Measurements from ENCODE around the gene DYRK1B.

The DYRK1B gene

DNA sequence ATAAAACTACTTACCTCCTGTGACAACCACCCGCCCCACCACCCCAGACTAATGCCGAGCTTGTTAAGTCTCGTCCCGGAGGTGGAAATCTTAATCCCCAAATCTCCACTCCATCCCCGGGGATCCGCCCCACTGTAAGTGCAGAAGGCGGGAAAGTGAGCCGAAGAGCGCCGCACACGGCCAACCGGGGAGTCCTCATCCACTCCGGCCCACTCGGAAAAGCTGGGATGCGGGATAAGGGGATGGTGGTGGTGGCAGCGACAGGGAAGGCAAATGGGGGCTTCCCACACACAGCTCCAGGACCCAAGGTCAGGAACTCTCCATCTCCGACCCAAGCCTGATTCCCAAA, 11.6 kb upstream of the DYRK1B start:
- peak; percentile 26 for DNase-seq
- CTCF ChIA-PET = interaction anchor here (1.5 to 7.1 kb wide), 6 partner anchors 12 to 171 kb away, joined by 6 to 80 read pairs (median 35); partner anchors contain the start of genes DYRK1B and PSMC4
- Mint-ChIP-seq H3K4me3 (peak overlapping the region; percentile 92), H3K27me3 (no peaks in the 10 kb centered on the region), H3K36me3 (peaks cover 15% of the 10 kb centered on the region), H3K27ac (peak overlapping the region; percentile 96), H3K4me1 (peaks cover 51% of the 10 kb centered on the region), H3K9me3 (no peaks in the 10 kb centered on the region)

DNA sequence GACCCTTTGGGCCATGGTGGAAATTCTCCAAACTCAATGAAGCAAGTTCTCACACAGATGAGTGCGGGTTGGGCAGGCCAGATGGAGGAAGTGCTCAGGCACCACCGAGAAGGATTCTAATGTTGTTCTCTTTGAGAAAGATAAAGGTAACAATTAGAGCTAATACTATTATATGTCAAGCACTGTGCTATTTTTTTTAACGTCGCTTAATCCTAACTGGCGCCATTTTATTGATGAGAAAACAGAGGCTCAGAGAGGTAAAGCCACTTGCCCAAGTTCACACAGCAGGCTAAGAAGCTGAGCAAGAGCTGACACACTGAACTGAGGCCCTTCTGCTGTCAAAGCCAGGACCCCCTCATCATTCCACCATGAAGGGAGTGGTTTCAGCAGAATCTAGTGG, 11.2 kb upstream of the DYRK1B start:
- DNase-seq = no peak
- CTCF ChIA-PET = interaction anchor here (0.6 to 7.1 kb wide), 9 partner anchors 12 to 283 kb away, joined by 3 to 80 read pairs (median 20); partner anchors contain the start of genes DYRK1B and PSMC4
- Mint-ChIP-seq H3K9me3 (no peaks in the 10 kb centered on the region), H3K27me3 (no peaks in the 10 kb centered on the region), H3K4me3 (peak overlapping the region; percentile 92), H3K4me1 (peaks cover 51% of the 10 kb centered on the region), H3K27ac (peak overlapping the region; percentile 96), H3K36me3 (peaks cover 15% of the 10 kb centered on the region)

DNA sequence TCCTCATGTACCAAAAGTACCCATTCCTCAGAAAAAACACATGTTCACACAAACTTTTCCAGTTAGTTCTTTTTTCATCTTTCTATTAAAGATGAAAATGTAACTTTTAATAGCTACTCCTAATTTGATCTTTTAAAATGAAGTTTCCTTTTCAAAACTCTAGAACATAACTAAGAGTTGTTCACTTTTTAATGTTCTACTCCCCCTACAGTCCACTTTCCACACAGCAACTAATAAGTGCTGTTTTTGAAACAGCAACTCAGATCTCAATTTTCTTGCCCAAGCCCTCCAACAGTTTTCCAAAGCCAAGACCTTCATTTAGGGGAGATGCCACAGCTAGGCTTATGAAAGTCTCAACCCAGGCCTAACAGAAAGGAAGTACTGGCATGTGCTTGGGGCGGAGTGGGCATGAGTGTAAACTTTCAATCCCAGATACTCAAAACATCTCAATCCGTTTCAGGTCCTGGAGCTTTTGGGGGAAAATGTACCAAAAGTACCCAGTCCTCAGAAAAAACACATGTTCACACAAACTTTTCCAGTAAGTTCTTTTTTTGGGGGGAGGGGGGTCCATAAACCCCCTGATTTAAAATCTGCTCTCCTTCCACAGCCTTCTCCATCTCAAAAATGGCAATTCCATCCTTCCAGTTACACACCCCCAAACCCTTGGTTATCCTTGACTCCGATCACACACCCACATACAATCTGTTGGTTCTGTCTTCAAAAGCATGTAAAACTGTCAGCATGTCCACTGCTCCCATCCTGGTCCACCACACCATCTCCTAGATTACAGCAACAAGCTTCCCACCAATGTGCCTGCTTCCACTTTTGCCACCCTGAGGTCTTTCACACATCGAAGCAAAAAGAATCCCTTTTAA, 10.2 kb upstream of the DYRK1B start:
- CTCF ChIA-PET = interaction anchor here (0.6 to 7.1 kb wide), 18 partner anchors 11 to 461 kb away, joined by 3 to 80 read pairs (median 5); partner anchors contain the start of gene DYRK1B
- peak overlapping the region; percentile 96 for H3K27ac Mint-ChIP-seq
- H3K9me3 Mint-ChIP-seq = no peaks in the 10 kb centered on the region
- peaks cover 51% of the 10 kb centered on the region for H3K4me1 Mint-ChIP-seq
- H3K4me3 Mint-ChIP-seq = peak overlapping the region; percentile 92
- H3K27me3 Mint-ChIP-seq = no peaks in the 10 kb centered on the region
- peak; percentile 36 for DNase-seq
- peaks cover 21% of the 10 kb centered on the region for H3K36me3 Mint-ChIP-seq

DNA sequence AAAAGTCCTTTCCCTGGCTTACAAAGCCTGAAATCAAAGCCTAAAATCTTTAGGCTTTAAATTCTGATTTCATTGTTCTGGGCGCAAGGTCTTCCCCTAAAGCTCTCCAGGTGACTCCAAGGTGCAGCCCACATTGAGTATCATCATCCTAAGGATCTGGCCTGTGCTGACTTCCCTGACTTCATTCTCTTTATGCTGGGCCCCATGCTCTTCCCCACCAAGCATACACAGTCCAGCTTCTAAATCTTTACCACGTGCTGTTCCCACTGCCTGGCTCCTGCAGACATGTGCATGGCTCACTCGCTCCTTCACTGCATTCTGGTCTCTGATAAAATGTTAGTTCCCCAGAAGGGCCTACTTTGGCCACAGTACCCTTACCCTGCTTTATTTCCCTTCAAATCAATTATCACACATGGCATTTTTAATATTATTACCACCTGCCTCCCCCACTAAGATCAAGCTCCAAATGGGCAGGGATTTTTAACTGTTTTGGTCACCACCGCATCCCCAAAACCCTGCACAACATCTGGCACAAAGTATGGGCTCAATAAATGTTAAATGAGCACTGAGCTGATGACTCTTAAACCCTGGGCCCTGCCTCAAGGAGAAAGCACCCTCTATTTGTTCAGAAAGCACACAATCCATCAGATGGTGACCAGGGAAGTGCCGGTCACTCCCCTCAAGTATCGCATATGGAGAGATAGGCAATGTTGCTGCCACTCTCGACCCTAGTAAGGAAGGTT, 8.9 kb upstream of the DYRK1B start:
- Mint-ChIP-seq H3K36me3 (peaks cover 26% of the 10 kb centered on the region), H3K27me3 (no peaks in the 10 kb centered on the region), H3K4me3 (no peak overlapping the region), H3K9me3 (no peaks in the 10 kb centered on the region), H3K27ac (peak overlapping the region; percentile 82), H3K4me1 (peaks cover 51% of the 10 kb centered on the region)
- CTCF ChIA-PET = interaction anchor here (0.7 to 7.1 kb wide), 17 partner anchors 9 to 462 kb away, joined by 3 to 80 read pairs (median 5); partner anchors contain the start of gene DYRK1B
- no peak for DNase-seq

DNA sequence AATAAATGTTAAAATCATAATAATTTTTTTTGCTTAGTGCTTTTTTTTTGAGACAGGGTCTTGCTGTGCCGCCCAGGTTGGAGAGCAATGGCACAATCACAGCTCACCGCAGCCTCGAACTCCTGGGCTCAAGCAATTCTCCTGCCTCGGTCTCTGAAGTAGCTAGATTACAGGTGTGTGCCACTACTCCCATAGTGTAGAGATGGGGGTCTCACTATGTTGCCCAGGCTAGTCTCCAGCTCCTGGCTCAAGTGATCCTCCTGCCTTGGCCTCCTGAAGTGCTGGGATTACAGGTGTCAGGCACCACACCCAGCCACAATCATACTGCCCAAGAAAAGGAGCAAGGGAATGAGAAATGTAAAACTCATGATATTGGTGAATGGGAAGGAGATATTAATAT, 7.1 kb upstream of the DYRK1B start:
- H3K4me1 Mint-ChIP-seq = peaks cover 39% of the 10 kb centered on the region
- H3K36me3 Mint-ChIP-seq = peaks cover 37% of the 10 kb centered on the region
- DNase-seq = no peak
- no peaks in the 10 kb centered on the region for H3K9me3 Mint-ChIP-seq
- H3K4me3 Mint-ChIP-seq = no peak overlapping the region
- CTCF ChIA-PET = interaction anchor here (0.8 to 7.1 kb wide), 5 partner anchors 12 to 167 kb away, joined by 4 to 80 read pairs (median 38); no protein-coding TSS in a partner anchor
- peak overlapping the region; percentile 73 for H3K27ac Mint-ChIP-seq
- no peaks in the 10 kb centered on the region for H3K27me3 Mint-ChIP-seq

DNA sequence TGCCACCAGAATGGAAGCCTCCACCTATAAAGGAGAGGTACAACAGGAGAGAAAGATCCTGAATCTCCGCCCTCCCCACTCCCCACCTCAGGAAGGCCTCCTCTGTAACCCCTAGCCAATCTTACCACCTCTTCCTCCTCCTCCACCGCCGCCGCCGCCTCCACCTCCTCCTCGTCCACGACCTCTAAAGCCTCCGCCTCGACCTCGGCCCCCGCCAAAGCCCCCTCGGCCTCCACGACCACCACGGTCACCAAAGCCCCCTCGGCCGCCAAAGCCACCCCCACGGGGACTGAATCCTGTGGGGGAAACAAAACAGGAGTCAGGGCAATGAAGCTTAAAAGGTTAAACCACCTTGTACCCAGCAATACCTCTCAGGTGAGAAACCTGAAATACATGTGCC, 6.5 kb upstream of the DYRK1B start:
- H3K36me3 Mint-ChIP-seq = peaks cover 39% of the 10 kb centered on the region

DNA sequence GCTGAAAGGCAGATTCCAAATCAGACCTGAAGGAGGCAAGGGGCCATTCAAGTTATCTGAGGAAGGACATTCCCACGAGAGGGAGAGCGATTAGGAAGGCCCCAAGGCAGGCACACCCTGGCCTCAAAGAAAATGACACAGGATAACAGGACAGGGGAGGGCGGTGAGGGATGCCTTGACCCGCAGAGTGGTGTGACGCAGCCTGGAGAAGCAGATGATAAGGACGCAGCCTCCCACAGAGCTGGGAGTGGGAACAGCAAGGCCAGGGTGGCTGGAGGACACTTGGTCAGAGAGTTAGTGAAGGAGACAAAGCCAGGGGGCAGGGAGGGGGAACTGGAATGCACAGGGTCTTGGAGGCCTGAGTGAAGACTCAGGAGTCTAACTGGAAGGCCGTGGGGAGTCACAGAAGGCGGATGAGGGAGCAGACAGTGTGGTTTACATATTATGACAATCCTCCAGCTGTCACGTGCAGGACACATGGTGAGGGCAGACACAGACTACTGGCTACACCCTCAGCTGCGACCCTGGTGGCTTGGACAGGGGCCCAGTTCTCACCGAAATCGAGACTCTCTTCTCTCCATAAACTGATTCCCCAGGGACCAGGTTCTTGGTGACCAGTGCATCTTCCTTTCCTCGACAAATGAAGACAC, 5.8 kb upstream of the DYRK1B start:
- Mint-ChIP-seq H3K4me3 (no peak overlapping the region), H3K4me1 (peaks cover 35% of the 10 kb centered on the region), H3K9me3 (no peaks in the 10 kb centered on the region), H3K27me3 (no peaks in the 10 kb centered on the region), H3K27ac (no peak overlapping the region), H3K36me3 (peaks cover 40% of the 10 kb centered on the region)
- DNase-seq = no peak
- CTCF ChIA-PET = no interaction called here

More for the DNA sequence above, 6.5 kb upstream of the DYRK1B start:
- Mint-ChIP-seq H3K9me3 (no peaks in the 10 kb centered on the region), H3K27me3 (no peaks in the 10 kb centered on the region), H3K27ac (peak overlapping the region; percentile 63), H3K4me3 (no peak overlapping the region), H3K4me1 (peaks cover 39% of the 10 kb centered on the region)
- no peak for DNase-seq
- CTCF ChIA-PET = interaction anchor here (0.8 to 7.1 kb wide), 4 partner anchors 30 to 166 kb away, joined by 4 to 80 read pairs (median 54); no protein-coding TSS in a partner anchor

DNA sequence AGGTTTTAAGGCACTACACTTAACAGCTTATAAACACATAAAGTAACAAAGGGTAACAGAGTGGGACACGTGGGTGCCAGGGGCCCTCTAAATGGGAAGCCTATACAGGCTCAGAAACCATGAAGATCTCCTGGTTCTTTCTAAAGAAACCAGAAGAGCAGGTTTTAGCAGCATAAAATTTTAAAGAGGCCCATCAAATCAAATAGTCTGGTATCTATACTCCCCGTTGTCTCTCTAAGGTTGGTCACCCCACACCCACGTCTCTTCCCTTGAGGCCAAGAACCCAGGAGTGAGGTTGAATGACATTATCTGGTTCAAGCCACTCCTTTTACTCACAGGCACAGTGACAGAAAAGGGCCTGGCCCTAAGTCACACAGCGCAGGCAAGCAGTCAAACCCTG, 4.6 kb upstream of the DYRK1B start:
- CTCF ChIA-PET = no interaction called here
- H3K27me3 Mint-ChIP-seq = no peaks in the 10 kb centered on the region
- no peaks in the 10 kb centered on the region for H3K9me3 Mint-ChIP-seq
- H3K36me3 Mint-ChIP-seq = peaks cover 44% of the 10 kb centered on the region
- DNase-seq = no peak
- peaks cover 32% of the 10 kb centered on the region for H3K4me1 Mint-ChIP-seq
- H3K4me3 Mint-ChIP-seq = no peak overlapping the region
- H3K27ac Mint-ChIP-seq = peak overlapping the region; percentile 68

DNA sequence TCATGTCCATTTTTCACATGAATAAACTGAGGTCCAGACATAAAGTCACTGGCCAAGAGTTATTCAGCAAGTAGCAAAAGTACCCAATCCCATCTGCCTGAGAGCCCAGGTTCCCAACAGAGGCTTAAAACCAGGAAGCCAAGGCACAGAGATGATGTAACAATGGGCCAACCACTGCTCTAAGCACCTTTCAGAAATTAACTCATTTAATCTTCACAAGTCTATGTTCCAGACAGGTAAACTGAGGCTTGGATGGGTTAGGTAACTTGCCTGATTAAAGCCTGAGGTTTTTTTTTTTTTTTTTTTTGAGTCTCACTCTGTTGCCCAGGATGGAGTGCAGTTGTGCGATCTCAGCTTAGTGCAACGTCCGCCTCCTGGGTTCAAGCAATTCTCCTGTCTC, 4.0 kb upstream of the DYRK1B start:
- Mint-ChIP-seq H3K27ac (no peak overlapping the region), H3K27me3 (no peaks in the 10 kb centered on the region), H3K36me3 (peaks cover 44% of the 10 kb centered on the region), H3K9me3 (no peaks in the 10 kb centered on the region), H3K4me3 (no peak overlapping the region), H3K4me1 (peaks cover 28% of the 10 kb centered on the region)
- DNase-seq = no peak
- CTCF ChIA-PET = no interaction called here

DNA sequence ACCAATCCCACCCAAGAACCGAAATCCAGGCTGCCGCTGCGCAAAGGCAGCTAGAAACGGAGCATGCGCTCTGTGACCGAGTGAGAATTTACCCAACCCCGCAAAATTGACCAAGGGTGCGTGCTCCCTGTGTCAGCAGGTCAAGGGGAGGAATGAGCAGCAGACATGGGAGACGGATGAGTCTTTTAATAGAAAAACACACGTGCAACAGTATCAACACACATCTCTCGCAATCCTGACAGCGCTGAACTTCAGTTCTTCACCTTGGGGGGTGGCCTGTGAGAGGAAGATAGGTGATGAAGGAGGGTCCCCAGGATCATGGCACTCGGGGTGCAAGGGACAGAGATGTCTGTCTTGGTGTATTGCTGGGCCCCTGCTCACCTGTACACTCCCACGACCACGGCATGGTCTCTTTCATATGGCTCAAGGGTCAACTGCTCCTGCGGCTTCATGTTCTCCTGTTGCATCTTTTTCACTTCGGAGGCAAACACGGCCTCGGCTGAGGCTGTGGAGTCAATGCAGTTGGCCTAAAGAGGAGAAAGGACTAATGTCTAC, 402 bp upstream of the DYRK1B start:
- Mint-ChIP-seq H3K27me3 (no peaks in the 10 kb centered on the region), H3K4me3 (peak overlapping the region; percentile 58), H3K4me1 (peaks cover 29% of the 10 kb centered on the region), H3K27ac (peak overlapping the region; percentile 80), H3K9me3 (no peaks in the 10 kb centered on the region), H3K36me3 (peaks cover 52% of the 10 kb centered on the region)
- CTCF ChIA-PET = interaction anchor here (0.7 to 2.1 kb wide), 2 partner anchors 9 to 26 kb away, joined by 3 to 32 read pairs; no protein-coding TSS in a partner anchor
- DNase-seq = no peak

DNA sequence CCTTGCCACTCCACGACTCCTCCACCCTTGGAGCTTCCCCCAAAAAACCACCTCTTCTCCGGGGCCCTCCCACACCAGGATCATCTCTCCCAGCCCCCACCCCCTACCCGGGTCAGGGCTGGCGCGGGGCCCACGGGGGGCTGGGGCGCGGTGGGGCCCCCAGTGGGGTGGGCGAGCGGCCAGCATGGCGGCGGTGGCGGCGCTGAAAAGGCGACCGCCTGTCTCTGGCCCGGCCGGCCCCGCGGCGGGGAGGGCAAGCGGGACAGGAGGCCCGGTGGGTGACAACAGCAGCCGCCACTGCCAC, 850 bp downstream of the DYRK1B start:
- CTCF ChIA-PET = interaction anchor here (2.1 kb wide), 1 partner anchor 11 kb away, joined by 32 read pairs; no protein-coding TSS in a partner anchor
- DNase-seq = no peak
- peak overlapping the region; percentile 74 for H3K4me3 Mint-ChIP-seq
- no peaks in the 10 kb centered on the region for H3K9me3 Mint-ChIP-seq
- no peaks in the 10 kb centered on the region for H3K27me3 Mint-ChIP-seq
- peaks cover 39% of the 10 kb centered on the region for H3K4me1 Mint-ChIP-seq
- peaks cover 58% of the 10 kb centered on the region for H3K36me3 Mint-ChIP-seq
- H3K27ac Mint-ChIP-seq = peak overlapping the region; percentile 28

DNA sequence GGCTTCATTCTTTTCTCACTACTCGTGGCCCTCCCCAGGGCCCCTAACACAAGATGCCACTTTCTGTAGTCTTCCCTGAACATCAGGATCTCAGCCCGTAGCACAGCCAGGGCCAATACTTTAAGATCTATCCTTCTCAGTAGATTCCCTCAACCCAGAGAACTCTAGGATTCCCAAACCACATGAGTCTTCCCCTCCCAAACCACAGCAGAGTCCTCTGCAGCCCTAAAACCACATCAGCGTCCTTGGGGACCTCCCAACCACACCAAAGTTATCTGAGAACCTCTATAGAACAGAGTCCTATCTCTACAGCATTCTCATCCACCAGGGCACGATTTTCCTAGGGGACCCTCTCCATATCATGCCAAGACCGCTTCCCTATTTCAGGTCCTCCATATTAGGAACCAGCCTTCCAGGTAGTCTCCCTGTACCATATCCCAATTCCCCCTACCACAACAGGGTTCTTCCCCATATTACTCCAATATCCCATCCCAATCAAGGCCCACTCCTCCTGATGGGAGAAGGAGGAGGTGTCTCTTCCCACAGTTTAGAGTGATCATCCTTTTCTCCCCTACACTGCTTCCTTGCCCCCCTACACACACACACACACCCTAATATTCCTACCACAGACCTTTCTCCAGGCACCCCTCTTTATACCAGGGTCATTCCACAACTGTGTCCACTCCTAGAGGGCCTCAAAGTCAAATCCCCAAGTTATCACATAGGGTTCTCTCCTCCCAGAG, 1.4 kb downstream of the DYRK1B start:
- Mint-ChIP-seq H3K27ac (peak overlapping the region; percentile 28), H3K27me3 (no peaks in the 10 kb centered on the region), H3K4me3 (peak overlapping the region; percentile 74), H3K4me1 (peaks cover 39% of the 10 kb centered on the region), H3K36me3 (peaks cover 58% of the 10 kb centered on the region), H3K9me3 (no peaks in the 10 kb centered on the region)
- CTCF ChIA-PET = interaction anchor here (2.1 kb wide), 1 partner anchor 11 kb away, joined by 32 read pairs; no protein-coding TSS in a partner anchor
- no peak for DNase-seq

DNA sequence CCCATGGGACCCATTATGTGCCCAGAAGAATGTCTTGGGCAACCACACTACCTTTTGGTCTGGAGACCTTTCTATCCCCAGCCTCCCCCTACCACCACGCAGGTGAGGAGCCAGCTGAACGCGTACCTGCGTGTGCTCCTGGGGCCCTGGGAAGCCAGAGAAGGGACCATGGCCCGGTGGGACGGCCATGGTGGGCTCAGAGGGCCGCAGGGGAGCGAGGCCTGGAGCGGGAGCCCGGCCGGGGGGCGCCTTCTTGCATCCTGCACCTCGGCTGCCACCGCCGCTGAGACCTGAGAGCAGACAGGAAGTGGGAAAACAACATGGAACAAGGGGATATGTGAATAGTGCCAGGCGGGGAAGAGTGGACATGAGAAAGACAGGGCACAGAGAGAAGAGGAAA, 2.3 kb downstream of the DYRK1B start:
- Mint-ChIP-seq H3K36me3 (peaks cover 53% of the 10 kb centered on the region), H3K4me1 (peaks cover 39% of the 10 kb centered on the region), H3K27ac (no peak overlapping the region), H3K9me3 (no peaks in the 10 kb centered on the region), H3K27me3 (no peaks in the 10 kb centered on the region), H3K4me3 (peak overlapping the region; percentile 74)
- CTCF ChIA-PET = no interaction called here
- DNase-seq = no peak
